ENCODE measurements around the gene PRKCD. TPM values are rescaled to one million over a fixed set of nuclear protein-coding genes. Genes with fewer than 3 reads are reported as not detected.

Gene PRKCD
- total RNA-seq, 2 experiments from 2014 or later = 19.9 to 23.5 TPM

- CTCF ChIA-PET = interaction anchor here (0.9 to 1.2 kb wide), 2 partner anchors 8 to 13 kb away, joined by 3 read pairs; no protein-coding TSS in a partner anchor
- POLR2A ChIA-PET = interaction anchor here (0.7 kb wide), 1 partner anchor 30 kb away, joined by 4 read pairs; no protein-coding TSS in a partner anchor
- Mint-ChIP-seq H3K27me3 (no peaks in the 10 kb centered on the region), H3K36me3 (ENCODE audit: low read depth) (peaks cover 22% of the 10 kb centered on the region), H3K27ac (peak overlapping the region; percentile 71), H3K9me3 (no peaks in the 10 kb centered on the region), H3K4me3 (no peak overlapping the region), H3K4me1 (peaks cover 25% of the 10 kb centered on the region)
- DNase-seq = no peak
Observed at GRCh38 chr3:53234841-53235232, 73.8 kb downstream of the PRKCD start.

- no peak for DNase-seq
- ChIA-PET POLR2A (no interaction called here), CTCF (no interaction called here)
- peak overlapping the region; percentile 79 for H3K27ac Mint-ChIP-seq
- H3K9me3 Mint-ChIP-seq = no peaks in the 10 kb centered on the region
- peaks cover 20% of the 10 kb centered on the region for H3K36me3 Mint-ChIP-seq (ENCODE audit: low read depth)
- peaks cover 25% of the 10 kb centered on the region for H3K4me1 Mint-ChIP-seq
- no peaks in the 10 kb centered on the region for H3K27me3 Mint-ChIP-seq
- H3K4me3 Mint-ChIP-seq = no peak overlapping the region
Observed at GRCh38 chr3:53235545-53235944, 74.5 kb downstream of the PRKCD start.

GRCh38 chr3:53236112-53236841 lies 75.3 kb downstream of the PRKCD start:
- no peak for DNase-seq
- H3K9me3 Mint-ChIP-seq = no peaks in the 10 kb centered on the region
- peaks cover 20% of the 10 kb centered on the region for H3K36me3 Mint-ChIP-seq (ENCODE audit: low read depth)
- ChIA-PET CTCF (interaction anchor here (0.7 to 1.5 kb wide), 3 partner anchors 11 to 388 kb away, joined by 3 to 5 read pairs (median 4); no protein-coding TSS in a partner anchor), POLR2A (no interaction called here)
- H3K27me3 Mint-ChIP-seq = no peaks in the 10 kb centered on the region
- H3K4me3 Mint-ChIP-seq = no peak overlapping the region
- peaks cover 25% of the 10 kb centered on the region for H3K4me1 Mint-ChIP-seq
- peak overlapping the region; percentile 57 for H3K27ac Mint-ChIP-seq

GRCh38 chr3:53238051-53238850 lies 77.2 kb downstream of the PRKCD start:
- CTCF ChIA-PET = interaction anchor here (1.1 to 1.5 kb wide), 2 partner anchors 14 to 19 kb away, joined by 3 to 5 read pairs; no protein-coding TSS in a partner anchor
- Mint-ChIP-seq H3K9me3 (no peaks in the 10 kb centered on the region), H3K36me3 (ENCODE audit: low read depth) (peaks cover 13% of the 10 kb centered on the region), H3K4me3 (no peak overlapping the region), H3K27ac (peak overlapping the region; percentile 4), H3K27me3 (no peaks in the 10 kb centered on the region), H3K4me1 (peaks cover 25% of the 10 kb centered on the region)
- DNase-seq = no peak
- POLR2A ChIA-PET = no interaction called here

- no peak overlapping the region for H3K27ac Mint-ChIP-seq
- no peaks in the 10 kb centered on the region for H3K27me3 Mint-ChIP-seq
- DNase-seq = no peak
Observed at GRCh38 chr3:53238886-53239285, 77.9 kb downstream of the PRKCD start.

GRCh38 chr3:53239800-53240199 lies 78.8 kb downstream of the PRKCD start:
- no peak for DNase-seq

More at GRCh38 chr3:53238886-53239285, 77.9 kb downstream of the PRKCD start:
- ChIA-PET CTCF (no interaction called here), POLR2A (no interaction called here)
- peaks cover 10% of the 10 kb centered on the region for H3K36me3 Mint-ChIP-seq (ENCODE audit: low read depth)
- no peaks in the 10 kb centered on the region for H3K9me3 Mint-ChIP-seq
- H3K4me1 Mint-ChIP-seq = peaks cover 27% of the 10 kb centered on the region
- no peak overlapping the region for H3K4me3 Mint-ChIP-seq

GRCh38 chr3:53240989-53241972 lies 80.3 kb downstream of the PRKCD start:
- H3K36me3 Mint-ChIP-seq (ENCODE audit: low read depth) = peaks cover 10% of the 10 kb centered on the region
- H3K27ac Mint-ChIP-seq = no peak overlapping the region
- peaks cover 10% of the 10 kb centered on the region for H3K4me1 Mint-ChIP-seq
- no peak for DNase-seq
- no peak overlapping the region for H3K4me3 Mint-ChIP-seq
- CTCF ChIA-PET = interaction anchor here (1.0 kb wide), 1 partner anchor 45 kb away, joined by 3 read pairs; no protein-coding TSS in a partner anchor
- POLR2A ChIA-PET = no interaction called here
- H3K27me3 Mint-ChIP-seq = no peaks in the 10 kb centered on the region
- no peaks in the 10 kb centered on the region for H3K9me3 Mint-ChIP-seq

More at GRCh38 chr3:53239800-53240199, 78.8 kb downstream of the PRKCD start:
- CTCF ChIA-PET = no interaction called here
- POLR2A ChIA-PET = no interaction called here
- peaks cover 20% of the 10 kb centered on the region for H3K4me1 Mint-ChIP-seq
- no peaks in the 10 kb centered on the region for H3K27me3 Mint-ChIP-seq
- no peak overlapping the region for H3K27ac Mint-ChIP-seq
- H3K9me3 Mint-ChIP-seq = no peaks in the 10 kb centered on the region
- no peak overlapping the region for H3K4me3 Mint-ChIP-seq
- peaks cover 7% of the 10 kb centered on the region for H3K36me3 Mint-ChIP-seq (ENCODE audit: low read depth)

GRCh38 chr3:53242155-53242554 lies 81.1 kb downstream of the PRKCD start:
- no peak overlapping the region for H3K4me3 Mint-ChIP-seq
- peaks cover 6% of the 10 kb centered on the region for H3K4me1 Mint-ChIP-seq
- ChIA-PET POLR2A (no interaction called here), CTCF (no interaction called here)
- no peaks in the 10 kb centered on the region for H3K9me3 Mint-ChIP-seq
- no peak overlapping the region for H3K27ac Mint-ChIP-seq
- no peaks in the 10 kb centered on the region for H3K27me3 Mint-ChIP-seq
- no peak for DNase-seq
- H3K36me3 Mint-ChIP-seq (ENCODE audit: low read depth) = peaks cover 13% of the 10 kb centered on the region

Other genes with a start within 250 kb of the PRKCD start
- 10 to 100 TPM; 32.2 to 32.8 TPM for gene SFMBT1, start 115.1 kb upstream of the PRKCD start, total RNA-seq
- gene RFT1, start 30.8 kb upstream of the PRKCD start, total RNA-seq = 10 to 100 TPM; 33.3 to 34.1 TPM
- gene TKT, start 94.8 kb downstream of the PRKCD start, total RNA-seq = 100 to 1,000 TPM; 224 to 228 TPM
- gene DCP1A, start 186.3 kb downstream of the PRKCD start, total RNA-seq = 10 to 100 TPM; 27.6 to 30.4 TPM